Heart left ventricle (tissue), 13 donors: ENCODE data around the gene GLYAT.

ENCODE experiments used
- POLR2A ChIP-seq, 2 donors: fragments of 450-650 bp; IDR thresholded peaks; one replicate each; pipeline ENCODE4 v1.6.1; 2017; ENCODE audit warnings: antibody characterized with exemption in 2 of 2, mild to moderate bottlenecking in 2 of 2, moderate library complexity in 2 of 2
- TF ChIP-seq, protein P1 (sequence below), 12 donors: fragments of 200-600 bp; sonication (generic) in 4 of 12; IDR thresholded peaks; one replicate each; pipeline versions ENCODE4 v1.5.0 to v1.8.0; 2018 to 2022; ENCODE audit warnings: antibody characterized with exemption in 12 of 12, mild to moderate bottlenecking in 5 of 12
- donor health status: ischemic (EF 13 %, LVEDD 7.1; RV severe dilation, severe dysfunction).
- donor health status: DM: no; HTN: yes; CAD: no.
- donor health status: DM: no; HTN: no; CAD: no.
- donor health status: ischemic (EF 25% LVEDD 6.9; RV normal size, moderate dysfunction).
- donor health status: ischemic (EF 25% LVEDD 5.7; RV mildly dilated, moderate dysfunction).
- donor health status: ischemic (EF 35%, LVEDD 5.7; RV mildly dilated, moderate dysfunction).
- donor health status: nonischemic (EF 11% LVEDD 7.7; RV severe dilation, severe dysfunction).
- donor health status: DM: yes; HTN: yes; CAD: no.
- donor health status: PGD.
- donor health status: ischemic (EF 29% LVEDD 5.4; RV normal size, mild dysfunction).
- donor health status: nonischemic (EF 23%, LVEDD 6.1; RV moderate dilation, normal function).

GRCh38 chr11:58712531-58712930, 19.2 kb downstream of the GLYAT start:
- TF ChIP-seq, protein P1, sequence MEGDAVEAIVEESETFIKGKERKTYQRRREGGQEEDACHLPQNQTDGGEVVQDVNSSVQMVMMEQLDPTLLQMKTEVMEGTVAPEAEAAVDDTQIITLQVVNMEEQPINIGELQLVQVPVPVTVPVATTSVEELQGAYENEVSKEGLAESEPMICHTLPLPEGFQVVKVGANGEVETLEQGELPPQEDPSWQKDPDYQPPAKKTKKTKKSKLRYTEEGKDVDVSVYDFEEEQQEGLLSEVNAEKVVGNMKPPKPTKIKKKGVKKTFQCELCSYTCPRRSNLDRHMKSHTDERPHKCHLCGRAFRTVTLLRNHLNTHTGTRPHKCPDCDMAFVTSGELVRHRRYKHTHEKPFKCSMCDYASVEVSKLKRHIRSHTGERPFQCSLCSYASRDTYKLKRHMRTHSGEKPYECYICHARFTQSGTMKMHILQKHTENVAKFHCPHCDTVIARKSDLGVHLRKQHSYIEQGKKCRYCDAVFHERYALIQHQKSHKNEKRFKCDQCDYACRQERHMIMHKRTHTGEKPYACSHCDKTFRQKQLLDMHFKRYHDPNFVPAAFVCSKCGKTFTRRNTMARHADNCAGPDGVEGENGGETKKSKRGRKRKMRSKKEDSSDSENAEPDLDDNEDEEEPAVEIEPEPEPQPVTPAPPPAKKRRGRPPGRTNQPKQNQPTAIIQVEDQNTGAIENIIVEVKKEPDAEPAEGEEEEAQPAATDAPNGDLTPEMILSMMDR (IDR thresholded peaks at IDR 0.05) = no peak
- TF ChIP-seq POLR2A (IDR thresholded peaks at IDR 0.05) = no peak
